Epithelial cell of proximal tubule (primary cell): ENCODE results near the gene XRN2. TPM values are rescaled to one million over a fixed set of nuclear protein-coding genes. Genes with fewer than 3 reads are reported as not detected.

Experiments used
- DNase-seq: peaks from one replicate; pipeline ENCODE4 v3.0.0-alpha.2; 2011; ENCODE audit warnings: low read depth
- H3K4me3 ChIP-seq: 2 replicates; pipeline ENCODE4 v1.5.1; 2011; ENCODE audit warnings: low read depth, mild to moderate bottlenecking, low read length
- total RNA-seq: library from RNA; depleted of rRNA; stranded (reverse); fragments of >200 nt; gene quantifications from 2 replicates; pipeline ENCODE4 v1.2.3, GENCODE V29; 2015
- TF ChIP-seq, protein P1 (sequence below): conservative IDR thresholded peaks from 2 replicates; pipeline ENCODE4 v1.5.1; 2012; ENCODE audit warnings: low read depth, mild to moderate bottlenecking, low read length

Gene XRN2, protein sequence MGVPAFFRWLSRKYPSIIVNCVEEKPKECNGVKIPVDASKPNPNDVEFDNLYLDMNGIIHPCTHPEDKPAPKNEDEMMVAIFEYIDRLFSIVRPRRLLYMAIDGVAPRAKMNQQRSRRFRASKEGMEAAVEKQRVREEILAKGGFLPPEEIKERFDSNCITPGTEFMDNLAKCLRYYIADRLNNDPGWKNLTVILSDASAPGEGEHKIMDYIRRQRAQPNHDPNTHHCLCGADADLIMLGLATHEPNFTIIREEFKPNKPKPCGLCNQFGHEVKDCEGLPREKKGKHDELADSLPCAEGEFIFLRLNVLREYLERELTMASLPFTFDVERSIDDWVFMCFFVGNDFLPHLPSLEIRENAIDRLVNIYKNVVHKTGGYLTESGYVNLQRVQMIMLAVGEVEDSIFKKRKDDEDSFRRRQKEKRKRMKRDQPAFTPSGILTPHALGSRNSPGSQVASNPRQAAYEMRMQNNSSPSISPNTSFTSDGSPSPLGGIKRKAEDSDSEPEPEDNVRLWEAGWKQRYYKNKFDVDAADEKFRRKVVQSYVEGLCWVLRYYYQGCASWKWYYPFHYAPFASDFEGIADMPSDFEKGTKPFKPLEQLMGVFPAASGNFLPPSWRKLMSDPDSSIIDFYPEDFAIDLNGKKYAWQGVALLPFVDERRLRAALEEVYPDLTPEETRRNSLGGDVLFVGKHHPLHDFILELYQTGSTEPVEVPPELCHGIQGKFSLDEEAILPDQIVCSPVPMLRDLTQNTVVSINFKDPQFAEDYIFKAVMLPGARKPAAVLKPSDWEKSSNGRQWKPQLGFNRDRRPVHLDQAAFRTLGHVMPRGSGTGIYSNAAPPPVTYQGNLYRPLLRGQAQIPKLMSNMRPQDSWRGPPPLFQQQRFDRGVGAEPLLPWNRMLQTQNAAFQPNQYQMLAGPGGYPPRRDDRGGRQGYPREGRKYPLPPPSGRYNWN
- 92.0 and 112 TPM in 2 replicates for total RNA-seq

DNA sequence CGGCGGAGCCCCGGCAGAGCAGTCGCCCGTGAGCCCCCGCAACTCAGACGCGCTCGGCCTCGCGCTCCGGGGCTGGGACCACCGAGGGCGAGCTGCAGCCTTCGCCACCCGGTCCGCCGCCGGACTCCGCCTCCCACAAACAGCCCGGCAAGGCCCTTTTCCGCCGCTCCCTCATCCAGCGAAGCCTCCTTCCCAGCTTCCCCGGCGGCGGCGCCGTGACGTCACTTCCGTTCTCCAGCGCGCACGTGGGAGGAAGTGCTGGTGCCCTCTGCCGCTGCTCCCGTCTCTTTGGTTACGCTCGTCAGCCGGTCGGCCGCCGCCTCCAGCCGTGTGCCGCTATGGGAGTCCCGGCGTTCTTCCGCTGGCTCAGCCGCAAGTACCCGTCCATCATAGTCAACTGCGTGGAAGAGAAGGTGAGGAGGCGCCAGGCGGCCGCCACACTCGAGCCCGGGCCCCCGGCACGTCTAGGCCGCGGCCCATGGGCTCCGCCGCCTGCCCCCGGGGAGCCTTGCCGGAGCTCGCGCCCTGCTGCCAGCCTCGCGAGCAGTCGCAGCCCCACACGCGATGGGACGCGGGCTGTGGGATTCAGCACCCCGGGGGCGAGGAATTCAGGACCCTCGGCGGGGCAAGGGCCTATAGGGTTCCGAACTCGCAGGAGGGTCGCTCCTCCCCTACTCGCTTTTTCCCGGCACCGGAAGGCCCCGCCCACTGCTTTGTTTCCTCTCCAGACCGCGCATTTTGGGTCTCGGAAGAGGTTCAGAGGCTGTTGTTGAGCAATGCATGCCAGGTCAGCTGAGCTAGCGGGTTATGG, at the start of gene XRN2:
Gene XRN2 (plus strand): TSS at position 271 of the 811 bp plus-strand sequence. CDS start 68 bp downstream, at position 339.
- DNase-seq, result no peak
- peak within 1 kb of the TSS; percentile 60 for H3K4me3 ChIP-seq
- TF ChIP-seq, protein P1, sequence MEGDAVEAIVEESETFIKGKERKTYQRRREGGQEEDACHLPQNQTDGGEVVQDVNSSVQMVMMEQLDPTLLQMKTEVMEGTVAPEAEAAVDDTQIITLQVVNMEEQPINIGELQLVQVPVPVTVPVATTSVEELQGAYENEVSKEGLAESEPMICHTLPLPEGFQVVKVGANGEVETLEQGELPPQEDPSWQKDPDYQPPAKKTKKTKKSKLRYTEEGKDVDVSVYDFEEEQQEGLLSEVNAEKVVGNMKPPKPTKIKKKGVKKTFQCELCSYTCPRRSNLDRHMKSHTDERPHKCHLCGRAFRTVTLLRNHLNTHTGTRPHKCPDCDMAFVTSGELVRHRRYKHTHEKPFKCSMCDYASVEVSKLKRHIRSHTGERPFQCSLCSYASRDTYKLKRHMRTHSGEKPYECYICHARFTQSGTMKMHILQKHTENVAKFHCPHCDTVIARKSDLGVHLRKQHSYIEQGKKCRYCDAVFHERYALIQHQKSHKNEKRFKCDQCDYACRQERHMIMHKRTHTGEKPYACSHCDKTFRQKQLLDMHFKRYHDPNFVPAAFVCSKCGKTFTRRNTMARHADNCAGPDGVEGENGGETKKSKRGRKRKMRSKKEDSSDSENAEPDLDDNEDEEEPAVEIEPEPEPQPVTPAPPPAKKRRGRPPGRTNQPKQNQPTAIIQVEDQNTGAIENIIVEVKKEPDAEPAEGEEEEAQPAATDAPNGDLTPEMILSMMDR, result no peak

DNA sequence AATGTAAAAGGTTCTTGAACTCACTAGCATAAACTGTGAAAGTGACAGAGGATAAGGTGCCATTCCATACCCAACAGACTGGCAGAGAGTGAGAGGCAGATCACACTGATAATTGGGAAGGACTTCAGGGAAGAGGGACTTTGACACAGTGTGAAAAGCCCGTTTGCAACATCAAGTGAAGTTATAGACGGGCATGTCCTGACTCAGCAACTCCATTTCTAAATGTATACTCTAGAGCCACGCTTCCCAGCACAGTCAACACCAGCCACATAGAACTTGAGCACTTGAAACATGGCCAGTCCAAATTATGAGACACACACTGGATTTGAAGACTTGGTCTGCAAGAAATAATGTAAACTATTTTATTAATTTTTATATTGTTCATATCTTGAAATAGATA, 45.9 kb upstream of the XRN2 start:
- DNase-seq, result no peak
- TF ChIP-seq, protein P1, result no peak
- no peak overlapping the region for H3K4me3 ChIP-seq

DNA sequence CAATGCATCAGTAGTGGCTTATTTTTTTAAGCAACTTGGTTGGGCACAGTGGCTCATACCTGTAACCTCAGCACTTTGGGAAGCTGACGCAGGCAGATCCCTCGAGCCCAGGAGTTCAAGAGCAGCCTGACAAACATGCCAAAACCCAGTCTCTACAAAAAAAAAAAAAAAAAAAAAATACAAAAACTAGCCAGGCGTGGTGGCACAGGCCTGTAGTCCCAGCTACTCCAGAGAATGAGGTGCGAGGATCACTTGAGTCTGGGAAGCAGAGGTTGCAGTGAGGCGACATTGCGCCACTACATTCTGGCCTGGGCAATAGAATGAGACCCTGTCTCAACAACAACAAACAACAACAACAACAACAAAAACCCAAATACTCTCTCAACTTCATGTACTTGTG, 44.7 kb upstream of the XRN2 start:
- H3K4me3 ChIP-seq, result no peak overlapping the region
- no peak for DNase-seq
- TF ChIP-seq, protein P1, result no peak

DNA sequence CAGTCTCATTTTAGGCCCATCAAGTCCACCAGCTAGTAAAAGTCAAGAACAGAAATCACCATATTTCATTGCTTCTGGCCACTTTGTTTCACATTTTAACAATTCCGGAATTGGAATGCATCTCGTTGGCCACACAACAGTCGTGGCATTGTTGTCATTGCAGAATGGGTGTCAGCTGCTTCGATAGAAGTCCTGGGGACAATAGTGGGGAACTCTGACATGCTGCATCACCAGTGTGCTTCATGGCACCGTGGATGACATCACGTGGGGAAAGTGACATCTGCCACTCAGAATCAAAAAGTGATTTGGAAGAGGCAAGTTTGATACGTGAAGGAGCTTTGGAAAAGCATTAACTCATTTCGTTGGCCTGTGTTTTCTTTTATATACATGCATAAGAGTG, 43.8 kb upstream of the XRN2 start:
- TF ChIP-seq, protein P1, result no peak
- H3K4me3 ChIP-seq, result no peak overlapping the region
- no peak for DNase-seq

DNA sequence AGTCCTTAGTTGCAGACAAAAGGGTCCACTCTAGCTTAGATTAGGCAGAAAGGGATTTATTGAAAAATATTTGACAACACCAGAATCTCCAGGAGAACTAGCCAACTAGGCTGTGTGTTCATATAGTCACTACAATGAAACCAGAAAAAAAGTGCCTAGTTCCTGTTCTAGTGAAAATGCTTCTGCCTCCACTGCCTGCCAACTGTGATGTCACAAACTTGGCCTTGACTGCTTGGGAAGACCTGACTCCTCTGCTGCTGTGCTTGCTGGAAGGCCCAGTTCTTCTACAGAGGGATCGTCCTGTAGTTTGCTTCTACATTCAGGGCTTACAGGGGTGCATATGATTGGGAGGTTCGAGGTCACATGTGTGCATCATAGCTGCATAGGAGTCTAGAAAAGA, 40.3 kb upstream of the XRN2 start:
- TF ChIP-seq, protein P1, result no peak
- DNase-seq, result no peak
- H3K4me3 ChIP-seq, result no peak overlapping the region
